Cardiac septum (tissue), 1 donor: ENCODE results near the gene KDM6B. TPM values are rescaled to one million over a fixed set of nuclear protein-coding genes. Genes with fewer than 3 reads are reported as not detected.

Experiments used
- DNase-seq: peaks from one replicate; pipeline ENCODE4 v3.0.0-alpha.2; 2020; ENCODE audit warnings: low spot score
- intact Hi-C: fragments of 100-400 bp; cut with DNase I; formaldehyde crosslinking; loops from one replicate; pipeline ENCODE4 v1.14.0; 2022
- total RNA-seq: library from RNA; stranded (reverse); fragmentation: NEBNext Ultra II Directional; extraction: Animal tissue kit (Norgen Biotek cat#: 25700); gene quantifications from one replicate; pipeline ENCODE4 v1.2.1, GENCODE V29; 2021
- donor health status: DM: no; HTN: no; CAD: no.

Gene KDM6B
- total RNA-seq, 1 donor from 2014 or later: 22.1 TPM

DNA sequence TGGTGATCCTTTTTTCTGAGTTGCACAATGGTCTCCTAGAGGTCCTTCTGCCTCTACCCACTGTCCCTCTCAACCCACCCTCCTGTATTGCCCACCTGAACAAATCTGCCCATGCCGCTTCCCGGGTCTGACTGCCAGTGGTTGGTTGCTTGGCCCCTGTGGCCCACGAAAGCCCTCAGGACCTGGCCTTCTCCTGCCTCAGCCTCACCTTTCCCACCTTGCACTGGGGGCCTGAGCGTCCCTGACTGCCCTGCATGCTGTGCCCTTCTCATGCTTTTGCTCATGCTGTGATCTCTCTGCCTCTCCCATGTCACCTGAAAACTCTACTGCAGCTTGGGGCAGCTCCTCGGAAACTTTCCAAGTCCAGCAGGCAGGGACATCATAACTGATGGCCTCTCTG, 13.8 kb upstream of the KDM6B start:
- intact Hi-C loops: loop anchor here (5.0 kb wide), 2 partner anchors 78 to 172 kb away; no protein-coding TSS in a partner anchor

DNA sequence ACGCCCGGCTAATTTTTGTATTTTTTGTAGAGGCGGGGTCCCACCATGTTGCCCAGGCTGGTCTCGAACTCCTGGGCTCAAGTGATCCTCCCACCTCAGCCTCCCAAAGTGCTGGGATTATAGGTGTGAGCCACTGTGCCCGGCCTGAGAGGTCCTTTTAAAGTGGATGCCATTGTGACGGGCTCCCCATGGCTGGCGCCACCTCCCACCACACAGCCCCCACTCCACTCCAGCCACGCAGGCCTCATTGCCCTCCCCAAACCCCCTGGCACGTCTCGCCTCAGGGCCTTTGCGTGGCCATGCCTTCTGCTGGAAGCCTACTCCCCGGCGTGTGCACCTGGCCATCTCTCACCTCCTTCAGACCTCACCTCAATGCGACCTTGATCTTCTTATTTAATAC, 11.9 kb upstream of the KDM6B start:
- DNase-seq: no peak
- intact Hi-C loops: loop anchor here (2.0 to 5.0 kb wide), 3 partner anchors 29 to 170 kb away; no protein-coding TSS in a partner anchor

More for the DNA sequence above, 13.8 kb upstream of the KDM6B start:
- no peak for DNase-seq

DNA sequence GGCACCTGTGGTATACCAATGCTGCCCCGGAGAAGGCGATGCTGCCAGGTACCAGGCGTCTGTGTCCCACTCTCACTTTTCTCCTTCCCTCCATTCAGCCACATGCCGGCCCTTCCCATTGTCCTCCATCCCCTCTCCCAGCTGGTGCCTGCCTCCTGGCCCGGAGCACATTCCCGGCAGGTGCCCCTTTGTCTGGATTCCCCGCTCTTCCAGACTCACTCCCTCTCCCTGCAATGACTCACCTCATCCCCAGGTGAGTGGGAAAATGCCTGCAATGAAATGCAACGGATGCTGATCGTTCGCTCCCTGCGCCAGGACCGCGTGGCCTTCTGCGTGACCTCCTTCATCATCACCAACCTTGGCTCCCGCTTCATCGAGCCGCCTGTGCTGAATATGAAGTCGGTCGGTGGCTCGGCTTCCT, 10.4 kb upstream of the KDM6B start:
- no peak for DNase-seq
- intact Hi-C loops: loop anchor here (2.0 to 5.0 kb wide), 4 partner anchors 27 to 169 kb away; no protein-coding TSS in a partner anchor

DNA sequence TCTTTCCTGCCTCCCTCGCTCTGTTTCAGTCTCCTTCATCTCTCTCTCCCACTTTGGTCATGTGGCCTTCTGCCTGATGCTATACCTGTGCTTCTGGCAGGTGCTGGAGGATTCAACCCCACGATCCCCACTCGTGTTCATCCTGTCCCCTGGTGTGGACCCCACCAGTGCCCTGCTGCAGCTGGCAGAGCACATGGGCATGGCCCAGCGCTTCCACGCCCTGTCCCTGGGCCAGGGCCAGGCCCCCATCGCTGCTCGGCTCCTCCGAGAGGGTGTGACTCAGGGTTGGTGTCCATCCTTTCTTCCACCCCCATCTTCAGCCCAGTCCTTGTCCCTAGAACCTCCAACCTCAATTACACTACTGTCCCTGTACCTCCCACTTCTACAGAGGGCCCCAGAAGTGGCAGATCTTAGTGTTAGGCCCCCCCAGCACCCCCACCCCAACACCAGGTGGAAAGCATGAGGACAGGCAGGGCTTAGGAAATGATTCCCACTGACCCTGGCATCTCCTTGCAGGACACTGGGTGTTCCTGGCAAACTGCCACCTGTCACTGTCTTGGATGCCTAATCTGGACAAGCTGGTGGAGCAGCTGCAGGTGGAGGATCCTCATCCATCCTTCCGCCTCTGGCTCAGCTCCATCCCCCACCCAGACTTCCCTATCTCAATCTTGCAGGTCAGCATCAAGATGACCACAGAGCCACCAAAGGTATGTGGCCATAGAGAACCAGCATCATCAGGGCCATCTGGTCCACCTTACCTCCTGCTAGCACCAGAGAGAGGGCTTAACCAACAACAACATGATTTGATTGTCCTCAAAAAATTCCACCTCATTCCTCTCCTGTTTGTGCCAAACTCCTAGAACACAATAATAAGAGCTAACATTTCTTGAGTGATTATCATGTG, 9.7 kb upstream of the KDM6B start:
- intact Hi-C loops: loop anchor here (2.0 to 5.0 kb wide), 3 partner anchors 69 to 168 kb away; no protein-coding TSS in a partner anchor
- DNase-seq: no peak

DNA sequence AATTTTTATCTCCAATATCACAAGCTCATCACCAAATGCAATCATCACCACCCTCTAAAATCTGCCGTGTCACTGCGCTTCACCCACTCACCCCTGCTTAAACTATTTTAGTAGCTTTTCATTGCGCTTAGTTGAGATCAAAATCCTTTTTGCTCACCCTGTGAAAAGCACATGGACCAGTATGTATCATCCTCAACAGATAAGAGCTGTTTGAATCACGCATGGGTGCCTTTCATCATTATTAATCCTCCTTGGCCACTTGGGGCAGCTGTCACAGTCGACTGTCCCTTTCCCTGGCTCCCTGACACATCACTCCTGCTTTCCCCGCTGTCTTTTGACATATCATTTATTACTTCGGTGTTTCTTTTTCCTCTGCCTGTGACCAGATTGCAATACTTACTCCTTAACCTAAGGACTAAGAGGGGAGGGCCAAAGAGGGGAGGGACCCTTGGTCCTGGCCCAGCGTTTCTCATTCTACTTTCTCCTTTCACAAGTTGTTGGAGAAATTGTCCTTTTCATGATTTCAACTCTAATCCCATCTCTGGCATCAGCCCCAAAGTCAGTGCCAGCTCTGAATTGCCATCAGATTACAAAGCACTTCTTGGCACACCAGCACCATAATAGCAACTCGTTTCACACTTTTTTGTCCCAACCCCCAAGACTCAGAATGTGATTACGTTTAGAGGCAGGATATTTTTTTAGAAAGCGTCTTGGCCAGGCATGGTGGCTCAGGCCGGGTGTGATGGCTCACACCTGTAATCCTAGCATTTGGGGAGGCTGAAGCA, 8.6 kb upstream of the KDM6B start:
- DNase-seq: no peak
- intact Hi-C loops: loop anchor here (2.0 kb wide), 1 partner anchor 67 kb away; no protein-coding TSS in a partner anchor

DNA sequence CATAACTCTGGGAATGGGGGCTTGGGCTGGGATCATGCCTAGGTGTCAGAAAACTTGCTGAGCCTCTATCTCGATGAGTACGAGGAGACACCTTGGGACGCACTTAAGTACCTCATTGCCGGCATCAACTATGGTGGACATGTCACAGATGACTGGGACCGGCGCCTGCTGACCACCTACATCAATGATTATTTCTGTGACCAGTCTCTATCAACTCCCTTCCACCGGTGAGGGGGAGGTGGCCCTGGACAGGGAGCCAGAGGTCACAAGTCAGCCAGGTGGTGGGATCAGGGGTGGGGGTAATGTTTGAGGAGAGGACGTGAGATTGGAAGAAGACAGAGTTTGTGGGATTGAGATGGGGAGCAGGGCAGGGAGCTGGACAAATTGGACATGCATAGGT, 3.4 kb upstream of the KDM6B start:
- intact Hi-C loops: no loop called here
- no peak for DNase-seq

DNA sequence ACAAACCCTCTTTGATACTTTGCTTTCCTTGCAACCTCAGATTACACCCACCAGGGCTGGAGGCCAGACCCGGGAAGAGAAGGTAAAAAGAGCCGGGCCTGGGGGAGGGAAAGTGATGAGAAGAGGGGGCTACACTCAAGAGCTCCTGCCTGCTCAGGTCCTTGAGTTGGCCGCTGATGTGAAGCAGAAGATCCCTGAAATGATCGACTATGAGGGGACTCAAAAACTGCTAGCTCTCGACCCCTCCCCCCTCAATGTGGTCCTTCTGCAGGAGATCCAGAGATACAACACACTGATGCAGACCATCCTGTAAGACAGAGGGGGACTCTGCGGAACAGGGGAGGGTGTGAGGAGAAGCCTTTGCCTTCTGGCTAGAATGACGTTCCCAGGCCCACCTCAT, 2.8 kb upstream of the KDM6B start:
- intact Hi-C loops: no loop called here
- no peak for DNase-seq

DNA sequence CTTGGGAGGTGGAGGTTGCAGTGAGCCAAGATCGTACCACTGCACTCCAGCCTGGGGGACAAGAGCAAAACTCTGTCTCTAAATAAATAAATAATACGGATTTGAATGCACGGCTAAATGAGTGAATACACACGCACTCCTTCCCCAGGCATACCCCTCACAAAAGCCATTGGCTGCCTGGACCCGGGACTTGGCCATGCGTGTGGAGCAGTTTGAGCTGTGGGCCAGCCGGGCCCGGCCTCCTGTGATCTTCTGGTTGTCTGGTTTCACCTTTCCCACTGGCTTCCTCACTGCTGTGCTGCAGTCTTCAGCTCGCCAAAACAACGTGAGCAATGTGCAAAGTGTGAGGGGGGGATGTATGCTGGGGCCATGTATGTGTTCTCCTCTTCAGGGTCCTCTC, 1.6 kb upstream of the KDM6B start:
- no peak for DNase-seq
- intact Hi-C loops: no loop called here

DNA sequence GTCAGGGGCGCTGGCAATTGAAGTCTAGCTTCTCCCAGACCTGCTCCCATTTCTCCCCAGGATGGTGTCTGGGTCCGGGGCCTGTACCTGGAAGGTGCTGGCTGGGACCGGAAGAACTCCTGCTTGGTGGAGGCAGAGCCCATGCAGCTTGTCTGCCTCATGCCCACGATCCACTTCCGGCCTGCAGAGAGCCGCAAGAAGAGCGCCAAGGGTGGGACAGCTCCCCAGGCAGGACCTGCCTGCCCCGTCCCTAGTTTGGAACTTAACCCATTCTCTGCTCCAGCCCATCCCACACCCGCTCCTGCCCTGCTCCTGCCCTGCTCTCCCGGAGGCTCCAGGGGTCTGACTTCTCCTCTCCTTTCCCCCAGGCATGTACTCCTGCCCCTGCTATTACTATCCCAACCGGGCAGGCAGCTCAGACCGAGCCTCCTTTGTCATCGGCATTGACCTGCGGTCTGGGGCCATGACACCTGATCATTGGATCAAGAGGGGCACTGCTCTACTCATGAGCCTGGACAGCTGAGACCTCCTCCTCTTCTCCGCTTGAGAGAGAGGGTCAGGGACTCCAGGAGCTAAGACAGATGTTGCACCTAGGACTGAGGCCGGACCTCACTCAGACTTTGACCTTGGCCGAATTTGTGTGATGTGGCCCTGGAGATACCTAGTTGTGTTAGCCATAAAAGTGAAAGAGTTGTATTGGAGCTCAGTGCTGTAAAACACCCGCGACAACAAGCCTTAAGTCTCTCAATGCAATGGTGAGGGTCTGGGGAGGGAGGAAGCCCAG, 814 bp upstream of the KDM6B start:
- intact Hi-C loops: no loop called here

DNA sequence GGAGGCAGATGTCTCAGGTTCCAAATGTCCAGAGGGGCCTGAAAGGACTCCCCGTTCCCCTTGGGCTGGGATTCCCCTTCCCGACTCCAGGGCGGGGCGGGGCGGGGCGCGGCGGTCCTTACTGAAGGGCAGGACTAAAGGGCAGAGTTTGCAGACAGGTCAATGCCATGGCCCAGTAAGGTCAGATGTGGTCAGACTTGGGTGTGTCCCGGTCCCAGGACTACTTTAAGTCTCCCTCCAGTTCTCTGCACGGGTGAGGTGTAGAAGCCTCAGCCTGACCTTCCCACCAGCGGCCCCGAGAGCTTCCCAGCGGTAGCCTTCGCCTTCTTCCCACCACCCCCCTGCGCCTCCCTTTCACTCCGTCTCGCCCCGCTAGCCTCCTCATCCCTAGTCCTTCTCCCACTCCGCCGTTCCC, 532 bp downstream of the KDM6B start:
- DNase-seq: peak; percentile 85
- intact Hi-C loops: loop anchor here (1.0 to 2.0 kb wide), 2 partner anchors 8 to 22 kb away; partner anchors contain the start of gene NAA38

More for the DNA sequence above, 814 bp upstream of the KDM6B start:
- DNase-seq: no peak

DNA sequence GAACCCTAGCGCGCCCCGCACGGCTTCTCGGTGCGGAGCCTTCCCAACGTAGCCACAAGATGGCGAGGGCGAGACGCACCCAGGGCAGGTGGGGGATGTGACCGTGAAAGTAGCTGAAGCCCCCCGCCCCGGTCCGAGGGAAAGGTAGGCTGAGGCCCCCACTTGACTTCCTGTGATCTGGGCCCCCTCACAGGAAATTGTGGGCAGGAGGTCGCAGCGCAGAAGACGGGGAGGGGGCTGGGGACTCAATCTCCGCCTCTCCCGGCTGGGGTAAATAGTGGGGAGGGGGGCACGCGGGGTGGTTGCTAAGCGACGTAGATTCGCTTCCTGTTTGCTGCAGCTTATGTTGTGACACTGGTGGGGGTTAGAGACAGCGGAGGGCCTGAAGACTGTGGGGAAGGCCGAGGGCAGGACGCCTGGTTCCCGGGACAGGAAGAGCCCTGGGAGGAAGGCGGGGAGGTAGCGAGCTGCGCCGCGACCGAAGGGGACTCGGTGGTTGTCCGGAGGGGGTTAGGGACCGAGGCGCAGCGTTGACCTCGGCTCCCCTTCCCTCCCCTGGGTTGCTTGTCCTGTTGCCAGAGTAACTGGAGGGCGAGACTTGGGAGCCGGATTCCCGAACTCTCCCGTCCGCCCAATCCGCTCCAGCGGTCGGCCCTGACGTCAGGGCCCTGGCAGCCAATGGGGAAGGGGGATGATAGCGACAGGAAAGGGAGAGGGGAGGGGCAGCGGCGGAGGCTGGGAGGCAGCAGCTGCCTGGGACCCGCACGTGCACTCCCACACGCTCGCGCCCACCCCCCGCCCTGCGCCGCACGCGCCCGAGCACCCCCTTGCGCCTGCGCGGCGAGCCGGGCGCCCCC, 1.2 kb downstream of the KDM6B start:
- intact Hi-C loops: loop anchor here (1.0 to 2.0 kb wide), 2 partner anchors 7 to 22 kb away; partner anchors contain the start of gene NAA38
- DNase-seq: peak; percentile 99

DNA sequence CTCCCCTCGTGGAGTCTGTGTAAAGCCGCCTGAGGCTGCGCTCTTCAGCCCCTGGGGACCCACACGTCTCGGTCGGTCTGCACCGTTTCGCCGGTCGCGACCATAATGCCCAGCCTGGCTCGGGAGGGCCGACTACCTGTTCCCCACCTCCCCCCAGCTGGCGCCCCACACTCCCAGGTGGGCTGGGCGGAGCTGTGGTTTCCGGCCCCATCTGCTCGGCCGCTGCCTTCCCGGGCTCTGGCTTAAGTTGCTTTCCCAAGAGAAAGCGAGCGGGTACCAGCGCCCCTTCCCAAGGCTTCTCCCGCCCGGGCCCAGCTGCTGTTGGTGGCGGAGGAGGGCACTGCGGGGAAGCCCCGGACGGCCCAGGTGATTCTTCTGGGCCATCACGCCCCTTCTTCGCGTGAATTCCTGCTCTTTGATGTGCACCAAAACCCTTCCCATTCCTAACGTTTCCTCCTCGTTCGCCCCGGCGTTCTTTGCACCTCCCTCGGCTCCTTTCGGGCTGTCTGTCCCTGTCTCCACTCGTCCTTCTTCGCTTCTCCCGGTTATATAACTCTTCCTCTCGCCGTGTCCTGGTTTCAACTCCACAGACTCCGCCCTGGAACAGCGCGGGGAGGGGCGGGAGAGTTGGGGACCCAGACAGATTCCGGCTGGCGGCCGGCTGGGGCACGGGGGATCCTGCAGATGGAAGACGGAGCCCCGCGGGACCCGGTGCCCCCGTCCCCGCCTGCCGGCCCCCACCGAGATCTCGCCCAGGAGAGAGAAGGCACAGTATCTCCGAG, 2.0 kb downstream of the KDM6B start:
- DNase-seq: peak; percentile 83
- intact Hi-C loops: loop anchor here (2.0 kb wide), 1 partner anchor 21 kb away; the partner anchor contains the start of gene NAA38

DNA sequence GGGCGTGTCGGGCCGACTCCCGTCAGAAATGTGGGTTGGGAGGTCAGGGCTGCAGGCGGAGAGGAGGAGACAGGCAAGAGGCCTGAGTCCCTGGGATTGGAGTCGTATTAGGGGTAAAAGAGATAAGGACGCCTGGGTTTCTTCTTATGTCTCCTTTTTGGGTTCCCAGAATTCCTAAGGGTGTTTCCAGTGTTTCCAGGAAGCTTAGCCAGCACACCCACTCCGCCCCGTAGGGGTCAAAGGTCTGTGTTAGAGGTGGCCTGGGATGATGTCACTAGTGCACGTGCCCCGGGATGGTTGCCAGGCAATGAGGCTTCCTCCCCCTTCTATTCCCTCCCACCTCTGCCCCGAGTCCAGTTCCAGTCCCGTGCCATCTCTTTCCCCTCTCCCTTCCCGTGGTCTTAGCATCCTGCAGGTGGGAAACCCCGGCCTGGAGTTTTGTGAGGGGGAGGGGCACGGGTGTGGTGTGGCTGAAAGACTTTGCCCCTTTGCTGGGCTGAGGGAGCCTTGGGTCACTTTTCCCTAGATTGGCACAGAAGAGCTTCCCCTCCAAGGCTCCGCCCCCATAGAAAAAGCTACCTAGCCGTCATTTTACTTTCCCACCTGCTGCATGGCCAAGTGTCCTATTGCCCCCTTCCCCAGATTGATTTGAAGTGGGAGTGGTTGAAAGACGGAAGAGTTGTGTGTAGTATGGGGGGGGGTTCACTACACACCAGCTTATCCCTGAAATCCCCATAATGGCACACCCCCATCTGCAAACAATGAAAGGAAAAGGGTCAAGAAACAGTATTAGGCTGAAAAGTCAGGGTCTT, 2.8 kb downstream of the KDM6B start:
- peak; percentile 94 for DNase-seq
- intact Hi-C loops: no loop called here

DNA sequence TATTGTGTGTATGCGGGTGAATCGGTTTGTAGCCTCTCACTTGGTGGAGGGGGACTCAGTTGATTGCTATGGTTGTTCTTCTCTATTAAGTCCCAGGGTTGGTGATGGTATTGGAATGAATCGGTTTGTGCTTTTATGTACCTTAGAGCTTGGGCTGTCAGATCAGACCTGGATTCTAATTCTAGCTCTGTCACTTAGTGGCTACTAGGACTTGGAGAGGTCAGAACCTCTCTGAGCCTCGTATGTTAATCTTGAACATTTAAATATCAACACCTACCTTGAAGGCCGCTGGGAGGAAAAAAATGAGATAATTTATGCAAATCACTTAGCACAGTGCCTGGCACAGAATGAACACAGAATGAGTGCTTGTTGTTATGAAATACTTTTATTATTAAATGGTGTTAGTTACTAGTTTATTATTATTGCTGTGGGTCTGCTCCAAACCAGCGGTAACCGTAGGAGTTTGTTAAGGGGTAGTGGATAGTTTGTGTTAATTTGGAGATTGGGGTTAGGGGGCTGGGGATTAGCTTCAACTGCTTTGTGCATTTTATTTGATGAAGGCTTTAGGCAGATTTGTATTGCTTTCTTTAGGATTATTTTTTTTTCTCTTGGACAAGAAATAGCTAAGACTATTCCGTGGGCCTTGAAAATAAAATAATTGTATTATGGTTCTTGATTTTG, 3.5 kb downstream of the KDM6B start:
- intact Hi-C loops: no loop called here
- no peak for DNase-seq

DNA sequence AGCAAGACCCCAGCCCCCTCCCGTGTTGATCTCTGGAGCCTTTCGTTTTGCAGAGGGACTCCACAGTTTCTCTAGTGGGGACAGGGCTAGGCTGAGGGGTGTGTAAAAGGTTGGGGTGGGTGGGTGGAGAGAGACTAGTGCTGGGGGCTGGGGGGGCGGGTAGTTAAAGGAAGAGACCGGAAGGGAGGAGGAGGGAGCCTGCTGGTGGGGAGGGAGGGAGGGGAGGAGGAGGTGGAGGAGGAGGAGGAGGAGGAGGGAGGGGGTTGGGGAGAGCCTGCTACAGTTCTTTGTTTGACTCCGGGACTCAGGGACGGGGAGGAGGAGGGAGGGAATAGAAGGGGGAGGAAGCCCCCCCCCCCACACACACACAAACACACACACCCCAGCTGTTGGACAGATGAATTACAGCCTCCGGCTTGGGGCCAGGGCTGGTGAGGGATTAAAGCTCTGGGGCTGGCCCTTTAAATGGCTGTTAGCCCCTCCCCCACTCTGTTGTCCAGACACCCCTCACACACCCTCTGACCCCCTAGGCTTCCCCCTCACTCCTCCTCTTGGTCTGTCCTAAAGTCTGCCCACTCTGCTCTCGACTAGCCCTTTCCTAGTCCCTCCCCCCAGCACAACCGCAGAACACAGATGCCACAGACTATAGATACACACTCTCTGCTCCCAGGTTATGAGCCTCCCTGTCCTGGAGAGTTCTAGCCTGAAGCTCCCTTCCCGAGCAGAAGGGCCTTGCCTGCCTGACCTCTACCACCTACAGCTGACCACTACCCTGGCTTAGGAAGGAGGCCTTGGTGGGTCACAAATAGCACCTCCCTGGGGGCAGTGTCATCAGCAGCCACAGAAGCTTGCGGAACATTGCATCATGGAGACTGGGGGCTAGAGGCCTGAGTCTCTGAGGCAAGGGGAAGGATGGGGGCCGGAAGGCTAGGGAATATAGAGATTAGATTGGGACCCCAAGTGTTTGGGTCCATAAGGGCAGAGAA, 4.4 kb downstream of the KDM6B start:
- peak; percentile 76 for DNase-seq
- intact Hi-C loops: no loop called here
